ENCODE measurements around the gene HNRNPDL.

HNRNPDL gene

GRCh38 chr4:82431831-82432230 lies 1.6 kb upstream of the HNRNPDL start:
- TF ChIP-seq CTCF (conservative IDR thresholded peaks at IDR 0.05): no peak
- peak overlapping the region; percentile 99 for H3K27ac ChIP-seq

GRCh38 chr4:82430964-82431745 lies 893 bp upstream of the HNRNPDL start:
- TF ChIP-seq CTCF (conservative IDR thresholded peaks at IDR 0.05): no peak
- H3K27ac ChIP-seq: peak overlapping the region; percentile 99

GRCh38 chr4:82429728-82430192 lies 502 bp downstream of the HNRNPDL start:
- TF ChIP-seq CTCF (conservative IDR thresholded peaks at IDR 0.05): no peak; the same call in 1 of the 2 replicates
- H3K27ac ChIP-seq: peak overlapping the region; percentile 99

GRCh38 chr4:82428969-82429727 lies 1.1 kb downstream of the HNRNPDL start:
- peak; percentile 100 for TF ChIP-seq CTCF (conservative IDR thresholded peaks at IDR 0.05)
- H3K27ac ChIP-seq: peak overlapping the region; percentile 99

DNA sequence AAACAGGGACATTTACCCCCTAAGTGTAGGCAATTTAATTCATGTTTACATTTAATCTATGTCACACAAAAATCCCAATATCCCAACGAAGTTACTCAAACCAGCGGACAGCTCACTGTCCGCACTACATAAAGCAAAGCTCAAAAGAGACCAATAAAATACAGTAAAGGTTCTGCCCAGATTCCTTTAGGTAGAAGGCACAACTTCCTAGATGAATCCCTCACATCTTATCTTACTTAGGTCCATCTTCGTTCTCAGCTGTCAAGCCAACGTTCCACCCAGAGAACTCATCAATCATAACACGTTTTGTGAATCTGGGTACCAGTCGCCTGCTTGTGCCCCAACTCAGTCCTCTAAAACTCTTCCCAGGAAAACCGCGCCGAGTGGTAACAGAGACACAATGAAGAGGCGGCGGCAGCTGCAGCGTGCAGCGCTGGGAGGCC lies 1.7 kb downstream of the HNRNPDL start:
- TF ChIP-seq CTCF (conservative IDR thresholded peaks at IDR 0.05): no peak
- peak overlapping the region; percentile 99 for H3K27ac ChIP-seq

DNA sequence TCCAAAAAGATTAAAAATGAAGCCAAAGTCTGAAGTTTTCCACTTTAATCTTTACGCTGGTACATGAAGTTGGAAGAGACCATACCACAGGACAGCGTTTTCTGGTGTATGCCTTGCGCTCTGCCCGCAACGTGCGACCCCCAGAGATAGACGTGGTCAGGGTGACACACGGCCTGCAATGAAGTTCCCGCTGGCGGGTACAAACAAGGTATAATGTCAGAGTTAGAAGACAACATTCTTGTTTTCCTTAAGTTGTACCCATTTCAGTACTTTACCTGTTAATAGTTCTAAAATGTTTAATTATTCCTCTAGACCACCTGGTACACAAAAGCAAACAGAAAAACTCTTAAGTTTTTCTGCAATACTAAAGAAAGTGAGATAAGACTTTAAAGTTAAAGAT lies 4.8 kb downstream of the HNRNPDL start:
- H3K27ac ChIP-seq: no peak overlapping the region
- no peak for TF ChIP-seq CTCF (conservative IDR thresholded peaks at IDR 0.05)

Measured in VCaP (cell line).